NB4 (cell line): ENCODE results near the gene GRAMD4.

Experiments
- MYC ChIP-seq: IDR thresholded peaks from 2 replicates; pipeline ENCODE4 v1.6.1; 2011; ENCODE audit warnings: low read depth, low read length
- POLR2A ChIP-seq: IDR thresholded peaks from 2 replicates; pipeline ENCODE4 v1.6.1; 2011; ENCODE audit warnings: mild to moderate bottlenecking; ENCODE audit not compliant: insufficient read length; ENCODE audit errors: extremely low read depth
- TF ChIP-seq, protein P1 (sequence below): IDR thresholded peaks from one replicate; pipeline ENCODE4 v1.5.1; 2012; ENCODE audit warnings: low read depth, low read length
- TF ChIP-seq, protein P2 (sequence below): IDR thresholded peaks from 2 replicates; pipeline ENCODE4 v1.6.1; 2011; ENCODE audit warnings: low read depth, low read length

DNA sequence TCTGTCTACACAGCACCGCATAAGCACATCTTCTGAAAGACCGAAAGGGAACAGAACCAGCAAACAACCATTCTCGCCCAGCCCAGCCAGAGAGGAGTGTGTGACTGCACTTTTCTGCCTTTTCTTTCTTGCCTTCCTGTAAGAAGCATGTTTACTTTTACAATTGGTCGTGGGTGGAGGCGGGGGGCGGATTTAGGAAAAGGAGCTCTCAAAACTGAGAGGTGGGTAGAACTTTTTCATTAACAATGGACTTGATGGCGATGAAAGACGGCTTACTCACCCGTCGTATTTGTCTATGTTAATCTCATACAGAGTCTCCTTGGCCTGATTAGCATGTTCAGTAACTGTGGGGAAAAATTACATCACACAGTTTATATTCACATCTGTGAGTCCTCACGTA lies 90.6 kb downstream of the GRAMD4 start:
- TF ChIP-seq, protein P1, sequence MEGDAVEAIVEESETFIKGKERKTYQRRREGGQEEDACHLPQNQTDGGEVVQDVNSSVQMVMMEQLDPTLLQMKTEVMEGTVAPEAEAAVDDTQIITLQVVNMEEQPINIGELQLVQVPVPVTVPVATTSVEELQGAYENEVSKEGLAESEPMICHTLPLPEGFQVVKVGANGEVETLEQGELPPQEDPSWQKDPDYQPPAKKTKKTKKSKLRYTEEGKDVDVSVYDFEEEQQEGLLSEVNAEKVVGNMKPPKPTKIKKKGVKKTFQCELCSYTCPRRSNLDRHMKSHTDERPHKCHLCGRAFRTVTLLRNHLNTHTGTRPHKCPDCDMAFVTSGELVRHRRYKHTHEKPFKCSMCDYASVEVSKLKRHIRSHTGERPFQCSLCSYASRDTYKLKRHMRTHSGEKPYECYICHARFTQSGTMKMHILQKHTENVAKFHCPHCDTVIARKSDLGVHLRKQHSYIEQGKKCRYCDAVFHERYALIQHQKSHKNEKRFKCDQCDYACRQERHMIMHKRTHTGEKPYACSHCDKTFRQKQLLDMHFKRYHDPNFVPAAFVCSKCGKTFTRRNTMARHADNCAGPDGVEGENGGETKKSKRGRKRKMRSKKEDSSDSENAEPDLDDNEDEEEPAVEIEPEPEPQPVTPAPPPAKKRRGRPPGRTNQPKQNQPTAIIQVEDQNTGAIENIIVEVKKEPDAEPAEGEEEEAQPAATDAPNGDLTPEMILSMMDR, result no peak
- TF ChIP-seq, protein P2, sequence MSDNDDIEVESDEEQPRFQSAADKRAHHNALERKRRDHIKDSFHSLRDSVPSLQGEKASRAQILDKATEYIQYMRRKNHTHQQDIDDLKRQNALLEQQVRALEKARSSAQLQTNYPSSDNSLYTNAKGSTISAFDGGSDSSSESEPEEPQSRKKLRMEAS, result no peak
- TF ChIP-seq MYC, result no peak
- TF ChIP-seq POLR2A, result no peak
